ENCODE results near the gene CHIC1. TPM values are rescaled to one million over a fixed set of nuclear protein-coding genes. Genes with fewer than 3 reads are reported as not detected.
"Not testable (repeated sequence)": the region's sequence is repeated elsewhere in the genome, so short reads cannot be mapped to it uniquely, and the experiment has no call there.

CHIC1 gene
- polyA plus RNA-seq, 12 donors, result 7.5 to 14.0 (median 10.2) TPM; not detected in 1

DNA sequence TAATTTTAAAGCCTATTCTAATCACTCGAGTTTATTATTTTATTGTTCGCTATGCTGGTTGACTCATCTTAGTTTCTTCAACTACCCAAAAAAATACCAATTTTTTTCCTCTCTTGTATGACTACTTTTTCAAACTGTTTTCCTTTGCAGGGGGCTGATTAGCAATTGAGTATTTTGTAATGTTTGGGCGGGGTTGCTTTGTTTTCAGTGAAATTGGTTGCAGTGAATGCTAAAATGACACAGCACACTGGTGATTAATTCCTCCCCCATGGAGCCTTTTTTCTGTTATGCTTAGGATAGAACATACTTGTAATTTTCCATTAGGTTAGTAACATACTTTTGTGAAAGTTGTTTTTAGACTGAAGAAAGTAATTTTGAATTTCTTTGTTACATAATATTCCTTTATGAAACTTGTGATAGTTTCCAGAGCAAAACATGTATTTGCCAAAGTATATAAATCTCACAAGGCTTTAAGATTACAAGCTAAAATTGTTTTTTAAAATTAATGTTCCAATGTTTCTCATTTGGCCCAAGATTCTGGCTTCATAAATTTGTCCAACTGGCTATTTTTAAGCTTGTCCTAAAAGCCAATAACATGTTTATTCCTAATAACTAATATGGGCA is 120.4 kb downstream of the CHIC1 start:
- DNase-seq, result no peak

DNA sequence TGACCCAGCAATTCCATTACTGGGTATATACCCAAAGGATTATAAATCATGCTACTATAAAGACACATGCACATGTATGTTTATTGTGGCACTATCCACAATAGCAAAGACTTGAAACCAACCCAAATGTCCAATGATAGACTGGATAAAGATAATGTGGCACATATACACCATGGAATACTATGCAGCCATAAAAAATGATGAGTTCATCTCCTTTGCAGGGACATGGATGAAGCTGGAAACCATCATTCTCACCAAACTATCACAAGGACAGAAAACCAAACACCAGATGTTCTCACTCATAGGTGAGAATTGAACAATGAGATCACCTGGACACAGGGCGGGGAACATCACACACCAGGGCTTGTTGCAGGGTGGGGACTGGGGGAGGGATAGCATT is 144.0 kb downstream of the CHIC1 start:
- not testable (repeated sequence) for DNase-seq

DNA sequence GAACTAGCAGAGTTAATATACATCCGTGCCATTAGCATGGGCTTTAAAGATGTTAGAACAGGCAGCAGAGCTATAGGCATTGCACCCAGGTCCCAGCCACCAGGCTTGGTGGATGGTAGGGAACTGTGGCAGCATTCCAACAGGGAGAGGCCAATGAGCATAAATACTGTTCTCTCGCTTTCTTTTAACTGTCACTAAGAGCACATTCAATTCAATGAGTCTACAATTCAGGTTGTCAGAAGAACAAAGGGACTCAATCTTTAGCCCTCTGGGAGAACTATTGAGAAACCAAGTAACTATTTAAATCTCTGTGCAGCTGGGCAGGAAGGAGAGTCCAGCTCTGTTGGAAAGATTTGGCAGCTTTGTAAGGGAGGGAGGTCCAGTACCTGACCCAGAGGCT is 165.6 kb downstream of the CHIC1 start:
- DNase-seq, result no peak

Other genes with a start within 250 kb of the CHIC1 start
- not detected for gene CDX4, start 116.1 kb upstream of the CHIC1 start, polyA plus RNA-seq (ENCODE audit: insufficient read length in 12 of 12)